Ishikawa (cell line): ENCODE measurements around the gene LRTM2.

Experiments
- CEBPB ChIP-seq: IDR thresholded peaks from 2 replicates; pipeline ENCODE4 v1.6.1; 2012
- CREB1 ChIP-seq: IDR thresholded peaks from 2 replicates; pipeline ENCODE4 v1.6.1; 2012; ENCODE audit warnings: low read depth
- EP300 ChIP-seq: IDR thresholded peaks from 2 replicates; pipeline ENCODE4 v1.6.1; 2012; ENCODE audit warnings: borderline replicate concordance
- FOXM1 ChIP-seq: IDR thresholded peaks from 2 replicates; pipeline ENCODE4 v1.6.1; 2012; ENCODE audit warnings: low read depth, borderline replicate concordance
- MAX ChIP-seq: IDR thresholded peaks from 2 replicates; pipeline ENCODE4 v1.6.1; 2012
- NFIC ChIP-seq: IDR thresholded peaks from 2 replicates; pipeline ENCODE4 v1.6.1; 2012
- RAD21 ChIP-seq: IDR thresholded peaks from 2 replicates; pipeline ENCODE4 v1.6.1; 2012; ENCODE audit warnings: low read depth
- REST ChIP-seq: IDR thresholded peaks from 2 replicates; pipeline ENCODE4 v1.6.1; 2012; ENCODE audit warnings: low read depth, mild to moderate bottlenecking
- TAF1 ChIP-seq: IDR thresholded peaks from 2 replicates; pipeline ENCODE4 v1.6.1; 2012; ENCODE audit warnings: low read depth, mild to moderate bottlenecking
- TCF12 ChIP-seq: IDR thresholded peaks from 2 replicates; pipeline ENCODE4 v1.6.1; 2012; ENCODE audit warnings: low read depth
- TEAD4 ChIP-seq: IDR thresholded peaks from 2 replicates; pipeline ENCODE4 v1.6.1; 2012
- YY1 ChIP-seq: IDR thresholded peaks from 2 replicates; pipeline ENCODE4 v1.6.1; 2012; ENCODE audit warnings: low read depth
- ZBTB7A ChIP-seq: IDR thresholded peaks from 2 replicates; pipeline ENCODE4 v1.6.1; 2012; ENCODE audit warnings: low read depth

GRCh38 chr12:1812650-1813302 is 7.6 kb upstream of the LRTM2 start:
- TF ChIP-seq TCF12 (no peak), YY1 (no peak), RAD21 (no peak), TAF1 (no peak), MAX (no peak), REST (no peak), TEAD4 (no peak), FOXM1 (no peak), CEBPB (no peak), CREB1 (no peak), EP300 (no peak), NFIC (no peak), ZBTB7A (no peak)
